Fibroblast of lung (primary cell): ENCODE results near the gene ZFP57.

Experiments used
- CTCF ChIP-seq, 2 donors: IDR thresholded peaks in 1 of 2; conservative IDR thresholded peaks in 1 of 2; 1 replicate in 1 of 2; 2 replicates in 1 of 2; pipeline ENCODE4 v1.5.1; 2011 to 2012; ENCODE audit warnings: low read length in 2 of 2, control low read depth in 1 of 2, inconsistent platforms in 1 of 2, low read depth in 1 of 2, mild to moderate bottlenecking in 1 of 2
- EZH2 ChIP-seq: IDR thresholded peaks from 2 replicates; pipeline ENCODE4 v1.5.1; 2012; ENCODE audit warnings: low read length, control low read depth, mild to moderate bottlenecking; ENCODE audit errors: missing control alignments

GRCh38 chr6:29626948-29627754 lies 53.8 kb downstream of the ZFP57 start:
- TF ChIP-seq CTCF (conservative IDR thresholded peaks at IDR 0.05 in 1 of 2, IDR thresholded peaks at IDR 0.05 in 1 of 2; ENCODE audit: low read depth in 1 of 2, low read length in 2 of 2) (no peak), EZH2 (no peak)
